KBM-7 (cell line): ENCODE data around the gene HPRT1.
"Not testable (repeated sequence)": the region's sequence is repeated elsewhere in the genome, so short reads cannot be mapped to it uniquely, and the experiment has no call there.

Experiments
- DNase-seq: peaks from one replicate; pipeline ENCODE4 v3.0.0-alpha.2; 2015
- in situ Hi-C: fragments of 300-500 bp; cut with MboI; formaldehyde crosslinking; loops from 2 replicates; pipeline ENCODE4 v1.14.3; 2020; ENCODE audit warnings: low sequenced_read_pairs, low pct_unique_long_range_greater_than_20kb, mixed read lengths

Gene HPRT1, protein sequence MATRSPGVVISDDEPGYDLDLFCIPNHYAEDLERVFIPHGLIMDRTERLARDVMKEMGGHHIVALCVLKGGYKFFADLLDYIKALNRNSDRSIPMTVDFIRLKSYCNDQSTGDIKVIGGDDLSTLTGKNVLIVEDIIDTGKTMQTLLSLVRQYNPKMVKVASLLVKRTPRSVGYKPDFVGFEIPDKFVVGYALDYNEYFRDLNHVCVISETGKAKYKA

DNA sequence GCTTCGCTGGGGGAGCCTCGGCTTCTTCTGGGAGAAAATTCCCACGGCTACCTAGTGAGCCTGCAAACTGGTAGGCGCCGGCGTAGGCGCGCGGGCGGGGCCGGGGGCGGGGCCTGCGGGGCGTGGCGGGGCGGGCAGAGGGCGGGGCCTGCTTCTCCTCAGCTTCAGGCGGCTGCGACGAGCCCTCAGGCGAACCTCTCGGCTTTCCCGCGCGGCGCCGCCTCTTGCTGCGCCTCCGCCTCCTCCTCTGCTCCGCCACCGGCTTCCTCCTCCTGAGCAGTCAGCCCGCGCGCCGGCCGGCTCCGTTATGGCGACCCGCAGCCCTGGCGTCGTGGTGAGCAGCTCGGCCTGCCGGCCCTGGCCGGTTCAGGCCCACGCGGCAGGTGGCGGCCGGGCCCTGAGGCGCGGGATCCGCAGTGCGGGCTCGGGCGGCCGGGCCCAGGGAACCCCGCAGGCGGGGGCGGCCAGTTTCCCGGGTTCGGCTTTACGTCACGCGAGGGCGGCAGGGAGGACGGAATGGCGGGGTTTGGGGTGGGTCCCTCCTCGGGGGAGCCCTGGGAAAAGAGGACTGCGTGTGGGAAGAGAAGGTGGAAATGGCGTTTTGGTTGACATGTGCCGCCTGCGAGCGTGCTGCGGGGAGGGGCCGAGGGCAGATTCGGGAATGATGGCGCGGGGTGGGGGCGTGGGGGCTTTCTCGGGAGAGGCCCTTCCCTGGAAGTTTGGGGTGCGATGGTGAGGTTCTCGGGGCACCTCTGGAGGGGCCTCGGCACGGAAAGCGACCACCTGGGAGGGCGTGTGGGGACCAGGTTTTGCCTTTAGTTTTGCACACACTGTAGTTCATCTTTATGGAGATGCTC, at the start of gene HPRT1:
Gene HPRT1, plus strand, starts transcription at position 161 of the 857 bp plus-strand sequence. Its CDS starts 147 bp downstream, at position 308.
- in situ Hi-C loops: no loop called here

DNA sequence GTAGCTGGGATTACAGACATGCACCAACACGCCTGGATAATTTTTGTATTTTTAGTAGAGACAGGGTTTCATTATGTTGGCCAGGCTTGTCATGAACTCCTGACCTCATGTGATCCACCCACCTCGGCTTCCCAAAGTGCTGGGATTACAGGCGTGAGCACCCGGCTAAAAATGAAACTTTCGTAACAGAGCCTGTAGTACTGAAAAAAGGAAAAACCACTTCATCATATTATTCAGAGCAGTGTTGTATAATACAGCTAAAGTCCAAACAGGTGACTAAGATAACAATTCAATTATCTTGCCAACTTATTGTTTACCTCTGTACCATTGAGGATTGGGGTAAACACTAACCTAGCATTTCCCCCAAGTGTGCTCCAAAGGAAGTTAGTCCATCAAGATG, 43.9 kb upstream of the HPRT1 start:
- in situ Hi-C loops: no loop called here
- DNase-seq: no peak

More for the DNA sequence above, at the start of gene HPRT1:
- peak; percentile 88 for DNase-seq

DNA sequence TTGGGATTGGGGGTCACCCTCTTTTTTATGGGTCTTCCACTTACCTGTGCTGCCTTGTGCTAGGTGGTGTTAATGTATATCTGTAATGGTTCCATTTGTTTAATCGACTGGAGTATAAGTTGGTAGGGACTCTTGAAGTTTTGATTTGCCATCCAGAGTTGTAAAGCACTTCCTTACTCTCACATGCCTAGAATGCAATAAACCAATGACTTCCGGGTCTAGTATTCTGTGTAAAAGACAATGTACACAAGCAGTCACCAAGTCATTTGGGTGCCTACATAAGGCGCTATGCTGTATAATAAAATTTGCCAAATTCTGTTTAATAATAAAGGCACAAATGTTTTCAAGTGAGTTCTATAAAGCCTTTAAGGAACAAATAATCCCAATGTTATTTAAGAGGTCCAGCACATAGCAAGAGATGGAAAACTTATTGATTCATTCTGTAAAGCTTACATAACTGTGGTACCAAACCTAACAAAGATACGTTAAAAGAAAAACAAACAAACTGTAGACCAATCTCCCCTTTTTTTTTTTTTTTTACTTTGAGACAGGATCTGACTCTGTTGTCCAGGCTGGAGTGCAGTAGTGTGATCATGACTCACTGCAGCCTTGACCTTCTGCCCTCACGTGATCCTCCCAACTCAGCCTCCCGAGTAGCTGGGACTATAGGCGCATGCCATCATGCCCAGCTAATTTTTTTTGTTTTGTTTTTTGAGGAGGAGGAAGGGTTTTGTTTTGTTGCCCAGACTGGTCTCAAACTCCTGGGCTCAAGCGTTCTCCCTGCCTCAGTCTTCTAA, 41.5 kb upstream of the HPRT1 start:
- no peak for DNase-seq
- in situ Hi-C loops: no loop called here

DNA sequence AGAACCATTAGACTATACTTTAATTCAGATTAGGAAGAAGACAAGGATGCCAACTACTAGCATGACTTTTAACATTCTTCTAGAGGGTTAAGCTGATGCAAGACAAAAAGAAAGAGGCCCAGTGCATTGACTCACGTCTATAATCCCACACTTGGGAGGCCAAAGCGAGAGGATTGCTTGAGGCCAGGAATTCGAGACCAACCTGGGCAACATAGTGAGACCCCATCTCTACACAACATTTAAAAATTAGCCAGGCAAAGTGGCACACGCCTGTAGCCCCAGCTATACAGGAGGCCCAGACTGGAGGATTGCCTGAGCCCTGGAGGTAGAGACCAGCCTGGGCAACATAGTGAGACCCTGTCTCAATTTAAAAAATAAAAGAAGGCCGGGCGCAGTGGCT, 40.2 kb upstream of the HPRT1 start:
- no peak for DNase-seq
- in situ Hi-C loops: no loop called here

DNA sequence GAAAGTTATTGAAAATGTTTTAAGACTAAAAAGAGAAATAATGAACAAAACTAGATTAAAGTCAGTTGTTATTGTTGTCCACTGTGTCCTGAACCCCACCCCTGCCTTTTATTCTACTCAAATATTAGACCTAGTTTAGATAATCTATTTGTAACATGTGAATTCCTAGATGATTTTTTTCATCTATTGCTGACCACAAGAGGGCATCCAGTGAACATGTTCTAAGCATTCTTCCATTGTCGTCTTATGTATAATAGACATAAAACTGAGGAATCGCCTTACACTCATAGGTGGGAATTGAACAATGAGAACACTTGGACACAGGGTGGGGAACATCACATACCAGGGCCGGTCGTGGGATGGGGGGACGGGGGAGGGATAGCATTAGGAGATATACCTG, 36.4 kb upstream of the HPRT1 start:
- peak; percentile 28 for DNase-seq
- in situ Hi-C loops: no loop called here

DNA sequence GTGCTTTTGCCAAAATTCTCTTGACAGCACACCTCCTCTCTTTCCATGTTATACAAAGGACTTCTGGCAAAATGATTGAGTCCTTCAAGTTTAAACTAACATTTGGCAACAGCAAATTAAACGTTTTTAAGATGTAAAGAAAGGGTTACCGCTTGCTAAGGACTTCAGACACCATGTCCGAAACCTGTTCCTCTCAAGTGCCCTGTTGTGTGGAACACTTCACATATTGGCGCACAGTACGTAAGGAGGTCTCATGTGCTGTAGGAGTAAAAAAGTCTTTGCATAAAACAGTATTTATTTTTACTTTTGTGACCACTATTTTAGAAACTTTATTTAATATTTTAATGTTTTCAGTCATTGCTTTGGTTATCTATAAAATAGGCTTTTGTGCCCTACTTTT, 33.7 kb upstream of the HPRT1 start:
- in situ Hi-C loops: no loop called here
- no peak for DNase-seq

DNA sequence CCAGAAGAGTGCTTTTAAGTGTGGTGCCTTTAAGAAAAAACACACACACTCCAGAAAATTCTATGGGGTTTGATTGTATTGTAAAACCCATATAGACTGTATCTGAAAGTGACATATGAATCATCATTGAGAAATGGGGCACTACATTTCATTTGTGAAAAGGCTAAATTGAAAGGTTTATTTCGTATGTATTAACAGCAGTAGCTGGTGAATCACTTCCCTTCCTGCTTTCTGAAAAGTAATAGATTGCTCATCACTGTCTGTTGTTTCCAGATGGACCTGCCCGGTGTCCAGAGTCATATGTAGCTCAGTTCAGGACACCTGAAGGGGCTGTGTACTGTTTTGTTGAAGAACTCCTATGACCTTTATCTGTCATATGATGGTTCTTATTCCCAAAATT, 28.1 kb upstream of the HPRT1 start:
- no peak for DNase-seq
- in situ Hi-C loops: no loop called here

DNA sequence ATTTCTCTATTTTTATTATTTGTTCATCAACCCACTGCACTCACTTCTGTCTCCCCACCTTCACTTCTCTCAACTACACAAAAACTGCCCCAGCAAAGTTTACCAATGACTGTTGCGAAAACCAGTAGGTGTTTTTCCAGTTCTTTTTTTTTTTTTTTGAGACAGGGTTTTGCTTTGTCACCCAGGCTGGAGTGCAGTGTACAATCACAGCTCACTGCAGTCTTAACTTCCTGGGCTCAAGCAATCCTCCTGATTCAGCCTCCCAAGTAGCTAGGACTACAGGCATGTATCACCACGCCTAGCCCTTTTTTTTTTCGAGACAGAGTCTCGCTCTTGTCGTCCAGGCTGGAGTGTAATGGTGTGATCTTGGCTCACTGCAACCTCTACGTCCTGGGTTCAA, 24.1 kb upstream of the HPRT1 start:
- no peak for DNase-seq
- in situ Hi-C loops: no loop called here

DNA sequence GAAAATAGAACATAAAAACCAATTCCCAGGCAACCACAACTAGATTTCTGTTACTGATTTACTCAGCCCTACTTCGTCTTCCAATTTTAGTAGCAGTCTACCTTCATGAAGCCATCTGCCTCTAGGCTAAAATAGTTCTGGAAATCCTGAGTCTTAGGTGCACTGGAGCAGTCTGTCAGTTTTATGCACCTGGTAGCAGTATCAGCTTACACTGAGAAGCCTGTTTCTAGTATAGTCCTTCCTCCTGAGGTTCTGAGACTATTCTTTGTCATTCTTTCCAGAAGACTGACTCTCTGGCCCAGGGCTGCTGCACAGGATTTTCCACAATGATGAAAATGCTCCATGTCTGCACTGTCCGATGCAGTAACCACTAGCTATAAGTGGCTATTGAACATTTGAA, 16.9 kb upstream of the HPRT1 start:
- DNase-seq: no peak
- in situ Hi-C loops: no loop called here

DNA sequence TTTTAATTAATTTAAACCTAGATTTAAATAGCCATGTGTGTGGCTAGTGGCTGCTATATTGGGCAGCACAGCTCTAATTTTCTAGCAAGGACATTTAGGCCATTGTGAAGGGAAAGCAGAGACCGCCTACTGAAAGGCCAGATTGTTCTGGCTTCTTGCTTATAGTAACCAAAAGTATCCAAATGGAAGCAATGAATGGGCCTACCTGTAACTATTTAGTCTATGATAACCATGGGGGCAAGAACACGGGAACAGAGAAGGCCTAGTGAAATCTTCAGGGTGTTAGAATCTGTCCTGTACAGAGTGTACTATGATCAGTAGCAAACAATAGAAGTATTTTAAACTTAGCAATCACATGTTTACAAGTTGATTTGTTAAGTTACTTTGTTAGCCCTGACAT, 16.5 kb upstream of the HPRT1 start:
- in situ Hi-C loops: no loop called here
- no peak for DNase-seq

DNA sequence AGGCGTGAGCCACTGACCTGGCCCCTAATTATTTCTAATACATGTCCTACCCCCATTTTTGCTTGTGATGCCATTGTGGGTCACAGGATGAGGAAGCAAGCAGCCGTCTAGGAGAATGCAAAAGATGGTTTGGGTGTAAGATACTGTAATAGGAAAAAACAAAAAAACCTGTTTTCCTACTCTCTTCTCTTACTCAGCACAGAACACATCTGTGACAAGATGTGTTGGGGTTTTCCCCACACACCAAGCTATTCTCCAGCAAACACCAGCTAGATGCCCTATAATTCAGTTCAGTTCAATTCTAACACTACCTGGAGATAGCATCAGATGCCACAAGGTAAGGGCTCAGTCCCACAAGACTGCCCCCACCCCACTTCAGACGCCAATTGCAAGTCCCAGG, 15.3 kb upstream of the HPRT1 start:
- in situ Hi-C loops: no loop called here

DNA sequence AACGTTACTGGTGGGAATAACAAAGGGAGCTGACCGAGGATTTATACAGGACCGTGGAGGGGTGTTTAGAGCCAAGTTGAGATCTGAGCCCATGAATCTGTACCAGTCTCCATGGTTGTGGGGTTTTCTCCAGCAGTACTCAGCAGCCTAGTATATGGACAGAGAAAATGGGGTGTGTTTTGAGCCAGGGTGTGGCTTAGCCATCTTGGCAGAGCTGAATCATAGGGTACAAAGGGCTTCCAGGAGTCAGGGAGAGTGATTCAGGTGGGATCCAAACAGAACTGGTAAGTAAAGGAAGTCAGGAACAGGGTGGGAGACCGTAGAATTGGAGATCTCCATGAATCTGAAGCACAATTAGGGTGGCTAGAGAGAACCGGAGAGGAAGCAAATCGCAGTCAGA, 7.4 kb upstream of the HPRT1 start:
- DNase-seq: no peak
- in situ Hi-C loops: no loop called here

More for the DNA sequence above, 15.3 kb upstream of the HPRT1 start:
- DNase-seq: no peak

DNA sequence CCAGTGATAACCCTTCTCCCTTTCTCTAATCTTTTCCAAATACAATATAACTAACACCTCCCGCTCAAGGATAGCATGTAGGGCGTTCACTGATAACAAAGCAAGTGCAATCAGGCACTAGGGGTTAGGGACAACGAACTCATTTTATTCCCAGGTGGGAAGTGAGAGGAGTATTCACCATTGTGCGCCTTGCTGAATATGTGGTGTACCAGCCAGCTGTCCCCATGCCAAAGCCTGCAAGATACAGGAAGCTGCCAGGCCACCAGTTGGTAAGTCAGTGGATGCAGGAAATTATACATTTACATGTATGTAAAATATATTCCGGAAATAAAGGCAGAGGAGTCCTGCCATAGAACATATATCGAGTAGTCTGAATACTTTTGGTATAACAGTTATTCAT, 6.3 kb upstream of the HPRT1 start:
- in situ Hi-C loops: no loop called here

DNA sequence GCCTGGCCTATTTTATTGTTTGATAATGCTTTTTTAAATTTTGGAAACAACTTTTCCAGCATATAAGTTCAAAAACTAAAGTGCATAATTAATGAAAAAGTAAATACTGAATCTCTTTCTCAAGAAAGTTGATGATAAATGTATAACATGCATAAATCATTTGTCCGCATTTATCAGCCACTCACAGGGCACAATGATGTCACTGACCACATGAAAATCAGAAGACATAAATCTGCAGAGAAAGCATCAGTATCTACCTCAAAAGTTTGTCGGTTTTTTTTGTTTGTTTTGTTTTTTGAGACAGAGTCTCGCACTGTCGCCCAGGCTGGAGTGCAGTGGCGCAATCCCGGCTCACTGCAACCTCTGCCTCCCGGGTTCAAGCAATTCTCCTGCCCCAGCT, 5.5 kb upstream of the HPRT1 start:
- no peak for DNase-seq
- in situ Hi-C loops: no loop called here

More for the DNA sequence above, 6.3 kb upstream of the HPRT1 start:
- no peak for DNase-seq

DNA sequence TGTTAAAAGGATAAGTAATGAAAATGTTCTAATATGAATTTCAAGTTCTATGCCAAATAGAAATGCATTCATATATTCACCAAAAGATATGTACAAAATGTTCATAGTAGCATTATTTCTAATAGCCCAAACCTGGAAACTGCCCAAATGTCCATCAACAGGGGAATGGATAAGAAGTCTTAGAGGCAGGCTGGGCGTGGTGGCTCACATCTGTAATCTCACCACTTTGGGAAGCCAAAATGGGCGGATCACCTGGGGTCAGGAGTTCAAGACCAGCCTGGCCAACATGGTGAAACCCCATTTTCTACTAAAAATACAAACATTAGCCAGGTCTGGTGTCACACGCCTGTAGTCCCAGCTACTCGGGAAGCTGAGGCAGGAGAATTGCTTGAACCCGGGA, 2.3 kb upstream of the HPRT1 start:
- in situ Hi-C loops: no loop called here
- DNase-seq: no peak

DNA sequence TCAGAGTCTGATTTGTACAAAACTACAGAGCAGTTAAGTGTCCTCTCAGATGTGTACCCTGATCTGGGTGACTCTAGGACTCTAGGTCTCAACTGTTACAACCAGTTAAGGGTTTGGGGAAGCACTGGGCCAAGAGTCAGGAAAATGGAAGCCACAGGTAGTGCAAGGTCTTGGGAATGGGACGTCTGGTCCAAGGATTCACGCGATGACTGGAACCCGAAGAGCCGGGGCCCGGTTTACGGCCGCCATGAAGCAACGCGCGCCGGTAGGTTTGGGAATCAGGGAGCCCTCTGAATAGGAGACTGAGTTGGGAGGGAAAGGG, 321 bp upstream of the HPRT1 start:
- in situ Hi-C loops: no loop called here
- DNase-seq: peak; percentile 61

DNA sequence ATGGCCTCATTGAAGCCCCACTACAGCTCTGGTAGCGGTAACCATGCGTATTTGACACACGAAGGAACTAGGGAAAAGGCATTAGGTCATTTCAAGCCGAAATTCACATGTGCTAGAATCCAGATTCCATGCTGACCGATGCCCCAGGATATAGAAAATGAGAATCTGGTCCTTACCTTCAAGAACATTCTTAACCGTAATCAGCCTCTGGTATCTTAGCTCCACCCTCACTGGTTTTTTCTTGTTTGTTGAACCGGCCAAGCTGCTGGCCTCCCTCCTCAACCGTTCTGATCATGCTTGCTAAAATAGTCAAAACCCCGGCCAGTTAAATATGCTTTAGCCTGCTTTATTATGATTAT, 876 bp downstream of the HPRT1 start:
- DNase-seq: peak; percentile 52
- in situ Hi-C loops: no loop called here

DNA sequence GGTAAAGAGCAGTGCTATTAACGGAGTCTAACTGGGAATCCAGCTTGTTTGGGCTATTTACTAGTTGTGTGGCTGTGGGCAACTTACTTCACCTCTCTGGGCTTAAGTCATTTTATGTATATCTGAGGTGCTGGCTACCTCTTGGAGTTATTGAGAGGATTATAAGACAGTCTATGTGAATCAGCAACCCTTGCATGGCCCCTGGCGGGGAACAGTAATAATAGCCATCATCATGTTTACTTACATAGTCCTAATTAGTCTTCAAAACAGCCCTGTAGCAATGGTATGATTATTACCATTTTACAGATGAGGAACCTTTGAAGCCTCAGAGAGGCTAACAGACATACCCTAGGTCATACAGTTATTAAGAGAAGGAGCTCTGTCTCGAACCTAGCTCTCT, 1.5 kb downstream of the HPRT1 start:
- DNase-seq: no peak
- in situ Hi-C loops: no loop called here

DNA sequence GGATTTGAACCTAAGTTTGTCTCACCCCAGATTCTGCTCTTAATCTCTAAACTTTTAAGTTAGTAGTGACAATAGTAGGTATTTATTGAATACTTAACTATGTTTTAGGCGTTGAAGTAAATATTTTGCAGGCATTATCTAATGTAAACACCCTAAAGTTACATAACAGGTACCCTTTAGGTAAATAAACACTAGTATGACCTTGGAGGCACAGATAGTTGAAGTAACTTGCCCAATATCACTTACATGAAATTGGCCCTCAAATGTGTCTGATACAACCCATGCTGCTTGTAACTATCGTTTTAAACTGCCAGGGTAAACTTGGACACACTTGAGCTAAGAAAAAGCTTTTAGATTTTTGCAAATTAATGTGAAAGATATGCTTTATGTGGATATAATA, 3.0 kb downstream of the HPRT1 start:
- no peak for DNase-seq
- in situ Hi-C loops: no loop called here

DNA sequence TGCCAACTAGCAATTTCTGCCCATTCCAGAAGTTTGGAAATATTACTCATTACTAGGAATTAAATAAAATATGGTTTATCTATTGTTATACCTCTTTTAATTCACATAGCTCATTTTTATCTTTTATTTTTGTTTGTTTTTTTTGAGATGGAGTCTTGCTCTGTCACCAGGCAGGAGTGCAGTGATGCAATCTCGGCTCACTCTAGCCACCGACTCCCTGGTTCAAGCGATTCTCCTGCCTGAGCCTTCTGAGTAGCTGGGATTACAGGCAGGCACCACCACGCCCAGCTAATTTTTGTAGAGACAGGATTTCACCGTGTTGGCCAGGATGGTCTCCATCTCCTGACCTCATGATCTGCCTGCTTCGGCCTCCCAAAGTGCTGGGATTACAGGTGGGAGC, 4.5 kb downstream of the HPRT1 start:
- in situ Hi-C loops, DNase-seq: not testable (repeated sequence)
